Stimulated activated CD8-positive, alpha-beta memory T cell treated with anti-CD3 and anti-CD28 coated beads, Interleukin-4, amount 100 ng/mL, for 1 hour (primary cell): ENCODE data around the gene CFAP221.
"Not testable (repeated sequence)": the region's sequence is repeated elsewhere in the genome, so short reads cannot be mapped to it uniquely, and the experiment has no call there.

Experiments used
- DNase-seq, 2 donors: peaks; one replicate each; pipeline ENCODE4 v3.0.0-alpha.2; 2020; ENCODE audit warnings: low read depth in 2 of 2, low spot score in 1 of 2

The CFAP221 gene

GRCh38 chr2:119584469-119584868, 40.2 kb downstream of the CFAP221 start:
- no peak for DNase-seq

- no peak for DNase-seq
Measured at GRCh38 chr2:119586085-119586484, 41.8 kb downstream of the CFAP221 start.

- no peak for DNase-seq
Measured at GRCh38 chr2:119590873-119591272, 46.6 kb downstream of the CFAP221 start.

DNA sequence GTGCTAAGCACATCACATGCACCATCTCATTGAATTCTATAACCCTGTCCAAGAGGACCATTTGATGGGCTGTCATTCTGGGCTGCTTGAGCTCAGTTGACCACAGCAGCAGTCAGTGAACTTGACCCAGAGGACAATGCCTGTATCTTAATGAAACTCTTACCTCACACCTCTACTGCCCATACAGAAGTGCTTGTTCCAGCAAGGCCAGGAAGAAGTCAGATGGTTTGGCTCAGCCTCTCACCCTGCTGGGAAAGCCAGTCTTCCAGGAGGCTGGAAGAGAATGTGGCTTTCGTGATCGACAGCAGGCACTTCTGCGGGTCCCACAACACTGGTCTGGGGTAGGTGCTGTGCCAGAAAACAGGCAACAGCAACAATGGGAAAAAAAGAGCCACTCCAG, 47.3 kb downstream of the CFAP221 start:
- DNase-seq = no peak

DNA sequence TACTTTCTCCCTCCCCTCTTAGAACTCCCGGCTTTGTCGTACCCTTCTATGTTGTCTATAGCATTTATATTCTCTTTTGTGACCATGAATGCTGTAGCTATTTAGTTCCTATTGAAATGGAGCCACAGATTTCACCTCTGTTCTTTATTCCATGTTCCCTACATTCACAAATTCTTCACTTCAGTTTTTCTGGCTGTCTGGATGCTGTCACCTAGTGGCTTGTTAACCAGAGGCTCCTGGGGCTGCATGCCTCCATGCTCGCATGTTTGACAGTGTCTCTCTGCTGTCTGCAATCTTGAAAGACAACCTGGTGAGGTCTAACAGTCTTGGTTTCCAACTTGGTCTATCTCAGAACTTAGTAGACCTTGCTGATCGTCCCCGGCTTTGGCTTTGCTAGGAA, 48.2 kb downstream of the CFAP221 start:
- DNase-seq = no peak

DNA sequence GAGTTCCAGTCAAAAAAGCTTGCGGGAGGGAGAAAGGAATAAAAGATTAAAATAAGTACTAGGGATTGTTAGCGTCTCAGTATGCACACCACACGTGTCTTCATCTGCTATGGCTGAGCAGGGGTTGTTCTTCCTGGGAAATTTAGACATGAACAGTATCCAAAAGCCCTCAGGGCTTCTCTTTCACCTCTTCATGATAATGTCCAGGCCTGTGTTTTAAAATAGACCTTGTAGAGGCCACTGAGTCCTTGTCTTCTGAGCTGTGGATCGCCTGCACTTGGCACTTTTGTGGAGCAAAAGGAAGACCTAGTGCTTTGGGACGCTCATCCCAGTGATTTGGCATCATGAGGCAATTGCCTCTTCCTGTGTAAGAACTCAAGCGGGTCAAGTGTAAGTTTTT, 52.4 kb downstream of the CFAP221 start:
- DNase-seq = no peak

DNA sequence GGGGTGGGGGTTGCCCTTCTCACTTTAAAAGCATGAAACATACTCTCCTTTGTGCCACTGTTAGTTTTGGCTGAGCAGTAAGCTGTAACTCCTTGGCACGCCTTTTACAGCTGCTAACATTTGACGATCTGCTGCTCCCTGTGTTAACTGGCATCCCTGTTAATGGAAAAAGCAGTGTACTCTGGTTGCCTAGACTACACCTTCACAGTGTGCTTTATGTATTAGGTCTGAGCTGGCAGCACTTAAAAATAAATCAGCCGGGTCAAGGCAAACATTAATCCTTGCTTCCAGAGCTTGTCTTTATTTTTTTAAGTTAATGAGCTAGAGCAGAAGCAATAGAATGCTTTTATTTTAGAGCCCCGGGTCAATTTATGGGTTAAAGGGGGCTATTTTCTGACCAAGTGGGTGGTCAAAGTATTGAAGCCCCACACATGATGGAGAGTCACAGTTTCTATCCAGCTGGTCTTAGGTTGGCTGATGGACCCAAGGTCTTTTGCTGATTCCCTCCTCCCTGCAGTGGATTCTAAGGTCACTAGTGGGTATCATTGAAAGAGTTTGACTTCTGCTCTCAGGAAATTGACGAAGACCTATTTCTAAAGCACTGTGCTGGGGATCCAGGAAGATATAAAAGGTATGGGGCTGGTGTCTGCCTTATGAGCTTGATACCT, 54.5 kb downstream of the CFAP221 start:
- DNase-seq = no peak

DNA sequence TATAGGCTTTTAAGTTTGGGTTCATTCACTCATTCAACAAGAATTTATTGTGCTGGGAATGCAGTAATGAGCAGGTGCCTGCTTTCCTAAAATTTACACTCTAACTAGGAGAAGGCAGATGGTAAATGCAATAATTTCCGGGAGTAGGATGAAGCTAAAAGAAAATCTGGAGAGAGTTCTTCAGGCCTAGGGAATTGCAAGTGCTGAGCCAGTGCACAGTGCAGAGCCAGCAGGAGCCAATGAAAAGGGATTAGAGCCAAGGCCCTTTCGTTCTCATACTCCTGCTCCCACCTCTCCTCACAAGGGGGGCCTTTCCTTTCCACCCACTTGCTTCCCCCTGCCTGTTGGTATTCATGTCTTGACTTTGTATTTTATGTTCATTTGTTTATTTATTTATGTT, 55.1 kb downstream of the CFAP221 start:
- no peak for DNase-seq

DNA sequence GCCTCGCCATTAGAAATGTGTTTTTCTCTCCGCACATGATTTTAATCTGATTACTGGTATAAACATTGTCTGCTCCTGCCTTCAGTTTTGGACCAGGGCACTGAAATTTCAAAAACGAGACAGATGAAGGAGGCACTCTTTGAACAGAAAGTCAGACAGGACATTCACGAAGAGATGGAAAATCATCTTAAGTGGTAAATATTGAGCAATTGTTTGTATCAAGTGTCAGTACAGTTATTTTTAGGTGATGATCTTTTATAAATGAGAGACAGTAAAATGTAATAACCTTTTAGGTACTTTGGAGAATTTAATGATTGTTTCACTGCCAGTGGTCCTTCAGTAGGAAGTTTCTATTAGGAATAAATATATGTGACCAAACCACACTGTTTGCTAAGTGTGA, 60.8 kb downstream of the CFAP221 start:
- no peak for DNase-seq

- no peak for DNase-seq
Measured at GRCh38 chr2:119606674-119607073, 62.4 kb downstream of the CFAP221 start.

DNA sequence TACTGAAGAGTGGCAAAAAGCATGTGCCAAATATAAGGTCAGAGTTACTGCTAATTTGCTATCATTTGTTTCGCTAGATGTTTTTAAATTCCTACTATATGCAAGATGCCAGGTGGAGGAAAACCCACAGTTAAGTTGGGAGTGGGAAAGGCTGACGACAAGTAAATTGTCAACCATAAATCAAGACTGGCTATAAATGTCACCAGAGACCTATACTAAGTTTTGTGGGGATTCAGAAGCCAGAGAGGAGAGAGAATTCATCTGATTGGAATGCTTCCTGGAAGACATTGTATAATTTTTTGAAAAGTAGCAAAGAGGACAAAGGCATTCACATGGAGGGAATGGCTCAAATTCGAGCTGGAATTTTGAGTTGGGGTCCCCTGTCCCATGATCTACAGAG, 64.3 kb downstream of the CFAP221 start:
- no peak for DNase-seq

DNA sequence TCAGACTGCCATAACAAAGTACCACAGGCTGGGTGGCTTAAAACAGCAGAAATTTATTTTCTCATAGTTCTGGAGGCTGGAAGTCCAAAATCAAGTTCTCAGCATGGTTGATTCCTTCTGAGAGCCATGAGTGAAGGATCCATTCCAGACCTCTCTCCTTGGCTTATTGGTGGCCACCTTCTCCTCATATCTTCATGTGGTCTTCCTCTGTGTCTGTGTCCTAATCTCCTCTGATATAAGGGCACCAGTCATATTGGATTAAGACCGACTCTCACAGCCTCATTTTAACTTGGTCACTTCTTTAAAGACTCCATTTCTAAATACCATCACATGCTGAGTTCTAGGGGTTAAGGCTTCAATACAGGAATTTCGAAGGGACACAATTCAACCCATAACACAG, 65.1 kb downstream of the CFAP221 start:
- no peak for DNase-seq

GRCh38 chr2:119614140-119614539, 69.9 kb downstream of the CFAP221 start:
- not testable (repeated sequence) for DNase-seq

- no peak for DNase-seq
Measured at GRCh38 chr2:119616421-119616820, 72.2 kb downstream of the CFAP221 start.

DNA sequence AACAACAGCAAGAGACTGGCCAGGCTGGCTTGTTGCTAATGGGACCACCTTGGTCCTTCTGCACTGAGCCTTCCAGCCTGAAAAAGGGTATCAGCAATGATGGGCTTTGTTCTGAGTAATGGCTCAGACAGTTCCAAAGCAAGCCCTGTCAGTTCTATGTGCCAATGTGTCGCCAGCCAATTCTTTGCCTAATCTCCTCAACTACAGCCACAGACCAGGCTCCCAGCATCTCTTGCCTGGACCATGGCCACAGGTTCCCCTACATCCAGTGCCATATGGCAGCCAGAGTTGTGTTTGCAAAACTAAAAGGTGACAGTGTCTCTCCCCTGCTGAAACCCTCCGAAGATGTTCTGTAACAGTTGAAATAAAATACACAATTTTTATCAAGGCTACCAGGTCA, 73.2 kb downstream of the CFAP221 start:
- DNase-seq = no peak

GRCh38 chr2:119618725-119619124, 74.5 kb downstream of the CFAP221 start:
- DNase-seq = not testable (repeated sequence)

DNA sequence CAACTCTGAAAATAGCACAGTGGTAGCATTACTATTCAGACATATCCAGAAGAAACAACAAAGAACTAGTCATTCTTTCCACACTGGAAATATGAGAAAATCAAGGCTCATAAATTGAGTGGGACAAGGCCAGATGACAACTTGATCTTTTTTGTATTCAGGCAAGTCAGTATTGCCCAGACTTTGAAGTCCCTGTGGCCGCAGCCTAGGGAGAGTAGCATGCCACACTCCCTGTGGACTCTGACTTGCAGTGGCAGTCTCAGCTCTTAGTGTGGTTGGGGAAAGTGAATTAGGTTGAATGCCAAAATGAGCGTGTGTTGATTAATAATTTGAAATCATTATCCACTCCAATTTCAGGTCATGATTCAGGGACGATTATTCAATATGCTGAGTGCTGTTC, 81.0 kb downstream of the CFAP221 start:
- no peak for DNase-seq

- no peak for DNase-seq
Measured at GRCh38 chr2:119629323-119629825, 85.1 kb downstream of the CFAP221 start.

DNA sequence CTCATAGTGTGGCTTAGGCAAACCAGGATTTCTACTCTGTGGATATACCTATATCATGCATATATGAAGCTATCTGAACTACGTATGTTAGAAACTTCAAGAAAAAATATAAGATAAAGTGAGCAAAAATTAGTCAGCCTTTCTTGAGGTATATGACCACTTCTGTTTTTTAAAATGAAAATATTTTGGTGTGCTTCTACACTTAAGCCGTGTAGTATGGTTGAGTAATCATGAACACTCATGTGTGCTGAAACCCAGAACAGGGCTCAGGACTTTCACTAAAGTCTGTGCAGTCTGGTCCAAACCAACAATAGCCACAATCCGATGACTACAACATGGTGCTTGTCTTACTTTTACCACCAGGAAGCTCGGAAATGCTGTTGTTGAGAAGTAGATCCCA, 85.9 kb downstream of the CFAP221 start:
- no peak for DNase-seq

- no peak for DNase-seq
Measured at GRCh38 chr2:119637371-119637770, 93.1 kb downstream of the CFAP221 start.

GRCh38 chr2:119638246-119638645, 94.0 kb downstream of the CFAP221 start:
- DNase-seq = no peak

GRCh38 chr2:119638685-119639554, 94.7 kb downstream of the CFAP221 start:
- DNase-seq = no peak
